NCI-H82 (cell line): ENCODE results near the gene AJUBA.
"Not testable (repeated sequence)": the region's sequence is repeated elsewhere in the genome, so short reads cannot be mapped to it uniquely, and the experiment has no call there.

ENCODE experiments used
- DNase-seq: peaks from one replicate; lab custom pipeline; 2025; lab: John Stamatoyannopoulos, UW

The AJUBA gene

GRCh38 chr14:22979748-22980392 is 2.5 kb downstream of the AJUBA start:
- DNase-seq, result no peak

DNA sequence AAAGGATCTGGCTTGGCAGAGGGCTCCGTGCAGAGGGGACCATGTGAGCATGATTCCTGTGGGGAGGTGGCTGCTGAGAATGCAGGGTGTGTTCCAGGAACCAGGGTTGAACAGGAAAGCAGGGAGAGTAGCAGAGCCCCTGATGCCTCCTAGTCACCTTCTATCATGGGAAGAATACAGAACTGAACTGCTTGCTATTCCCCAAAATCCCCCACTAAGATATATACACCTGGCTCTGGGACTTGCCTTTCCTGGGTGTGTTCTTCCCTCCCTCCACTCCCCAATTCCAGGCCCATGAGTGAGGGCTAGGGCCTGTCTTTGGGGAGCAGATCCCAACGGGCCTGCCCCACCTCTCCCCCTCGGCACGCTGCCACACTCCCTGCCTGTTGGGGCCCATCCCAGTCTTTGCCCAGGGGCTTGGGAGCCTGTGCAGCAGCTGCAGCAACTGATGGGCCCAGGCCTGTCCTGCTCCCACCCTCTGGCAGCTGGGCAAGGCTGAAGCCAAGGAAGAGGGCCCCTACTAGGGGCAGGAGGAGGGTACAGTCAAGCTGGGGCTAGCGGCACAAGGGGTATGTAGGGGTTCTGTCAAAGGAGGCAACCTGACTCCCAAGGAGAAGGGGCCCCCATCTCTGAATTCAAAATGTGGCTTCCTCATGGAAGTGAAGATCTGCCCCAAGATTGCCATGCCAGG is 3.2 kb downstream of the AJUBA start:
- DNase-seq, result no peak

DNA sequence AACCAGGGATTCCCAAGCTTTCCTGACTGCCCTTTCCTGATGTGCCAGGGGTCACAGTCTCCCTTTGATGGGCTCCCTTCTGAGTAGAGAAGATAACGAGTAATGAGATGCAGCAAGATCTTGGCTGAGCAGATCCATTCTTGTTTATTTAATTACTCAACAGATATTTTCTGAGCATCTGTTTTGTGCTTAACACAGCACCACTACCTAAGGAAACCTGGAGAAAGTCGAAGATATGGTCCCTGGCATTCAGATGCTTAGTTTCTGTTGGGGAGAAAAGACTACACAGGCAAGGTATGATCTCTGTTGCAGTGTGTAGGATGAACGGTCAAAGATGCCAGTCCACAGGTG is 3.9 kb downstream of the AJUBA start:
- no peak for DNase-seq

DNA sequence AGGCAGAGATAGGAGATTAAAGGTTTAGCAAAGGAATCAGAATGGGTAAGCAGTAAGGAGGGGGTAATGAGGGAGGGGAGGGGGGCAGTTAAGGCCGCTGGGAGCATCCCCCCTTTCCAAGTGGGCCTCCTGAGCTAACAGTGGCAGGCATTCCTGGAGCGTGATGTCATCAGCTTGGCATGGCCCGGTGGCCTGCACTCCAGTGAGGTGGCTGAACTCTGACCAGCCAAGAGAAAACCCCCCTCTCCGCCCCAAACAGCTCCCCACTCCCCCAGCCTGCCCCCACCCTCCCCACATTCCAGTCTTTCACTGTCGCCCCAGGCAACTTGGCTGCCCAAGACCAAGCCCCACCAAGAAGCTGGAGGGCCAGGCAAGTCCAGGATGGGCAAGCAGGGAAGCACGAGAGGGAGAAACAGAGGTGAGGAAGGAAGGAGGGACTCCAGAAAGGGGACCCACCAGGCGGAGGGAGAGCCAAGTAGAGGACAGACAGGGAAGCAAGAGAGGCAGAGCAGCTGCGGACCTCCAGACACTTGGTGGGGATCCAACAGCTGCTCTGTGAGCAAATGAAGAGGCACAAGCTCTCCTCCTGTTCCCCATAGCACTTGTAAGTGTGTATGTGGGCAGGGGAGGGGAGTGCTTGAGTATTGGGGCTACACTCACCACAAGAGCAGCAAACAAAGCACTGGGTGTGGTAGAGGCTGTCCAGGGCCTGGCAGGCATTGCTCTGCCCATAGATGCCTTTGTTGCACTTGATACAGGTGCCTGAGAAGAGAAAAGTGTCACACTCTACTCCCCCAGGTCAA is 4.5 kb downstream of the AJUBA start:
- peak; percentile 70 for DNase-seq

- no peak for DNase-seq
These were observed 5.0 kb downstream of the AJUBA start for GRCh38 chr14:22977434-22977683.

GRCh38 chr14:22976620-22977433 is 5.5 kb downstream of the AJUBA start:
- DNase-seq, result peak; percentile 34

- DNase-seq, result no peak
These were observed 7.6 kb downstream of the AJUBA start for GRCh38 chr14:22974530-22975313.

- peak; percentile 68 for DNase-seq
These were observed 8.9 kb downstream of the AJUBA start for GRCh38 chr14:22973217-22974032.

DNA sequence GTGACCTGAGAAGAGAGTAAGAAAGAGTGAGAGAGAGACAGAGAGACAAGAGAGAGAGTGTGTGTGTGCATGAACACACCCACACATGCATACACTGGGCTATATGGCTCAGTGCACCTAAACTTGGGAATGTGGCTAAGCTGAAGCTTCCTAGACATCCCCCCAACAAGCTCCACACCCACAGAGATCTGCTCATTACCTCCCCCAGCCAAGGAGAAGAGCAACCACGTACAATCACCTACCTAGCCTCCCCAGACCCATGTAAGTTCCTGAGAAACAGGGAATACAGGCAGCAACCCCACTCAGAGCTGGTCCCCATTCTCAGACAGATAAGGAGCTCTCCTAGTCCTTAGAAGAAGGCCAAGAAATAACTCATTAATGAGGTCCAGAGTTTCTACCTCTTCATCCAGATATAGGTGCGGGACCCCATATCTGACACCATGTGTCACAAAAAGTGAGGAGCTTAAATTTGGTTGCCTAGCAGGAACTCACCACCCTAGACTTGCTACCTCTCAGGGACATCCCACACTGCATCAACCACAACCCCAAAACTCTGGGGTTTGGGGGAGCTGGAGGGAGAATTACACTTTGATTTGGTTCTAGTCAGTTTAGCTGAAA is 9.9 kb downstream of the AJUBA start:
- DNase-seq, result no peak

DNA sequence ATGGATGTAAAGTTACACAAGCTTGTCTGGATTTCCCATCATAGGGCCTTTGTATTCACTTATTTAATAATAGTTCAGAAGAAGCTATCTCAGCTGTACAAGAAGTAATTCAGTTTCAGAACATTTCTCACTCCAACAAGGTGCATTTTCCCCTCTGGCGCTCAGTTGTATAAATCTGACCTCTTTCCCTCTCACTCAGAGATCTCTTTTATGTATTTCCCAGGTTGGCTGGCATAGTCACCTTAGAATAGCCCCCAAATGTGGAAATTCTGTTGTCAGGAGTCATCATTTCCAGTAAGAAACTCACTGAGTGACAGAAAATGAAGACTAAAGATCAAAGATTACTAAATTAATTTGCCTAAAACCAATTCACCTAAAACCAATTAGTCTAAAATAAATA is 11.2 kb downstream of the AJUBA start:
- no peak for DNase-seq

- no peak for DNase-seq
These were observed 15.5 kb downstream of the AJUBA start for GRCh38 chr14:22966783-22967269.

- DNase-seq, result not testable (repeated sequence)
These were observed 16.2 kb downstream of the AJUBA start for GRCh38 chr14:22965916-22966782.

GRCh38 chr14:22962061-22962676 is 20.2 kb downstream of the AJUBA start:
- DNase-seq, result no peak

DNA sequence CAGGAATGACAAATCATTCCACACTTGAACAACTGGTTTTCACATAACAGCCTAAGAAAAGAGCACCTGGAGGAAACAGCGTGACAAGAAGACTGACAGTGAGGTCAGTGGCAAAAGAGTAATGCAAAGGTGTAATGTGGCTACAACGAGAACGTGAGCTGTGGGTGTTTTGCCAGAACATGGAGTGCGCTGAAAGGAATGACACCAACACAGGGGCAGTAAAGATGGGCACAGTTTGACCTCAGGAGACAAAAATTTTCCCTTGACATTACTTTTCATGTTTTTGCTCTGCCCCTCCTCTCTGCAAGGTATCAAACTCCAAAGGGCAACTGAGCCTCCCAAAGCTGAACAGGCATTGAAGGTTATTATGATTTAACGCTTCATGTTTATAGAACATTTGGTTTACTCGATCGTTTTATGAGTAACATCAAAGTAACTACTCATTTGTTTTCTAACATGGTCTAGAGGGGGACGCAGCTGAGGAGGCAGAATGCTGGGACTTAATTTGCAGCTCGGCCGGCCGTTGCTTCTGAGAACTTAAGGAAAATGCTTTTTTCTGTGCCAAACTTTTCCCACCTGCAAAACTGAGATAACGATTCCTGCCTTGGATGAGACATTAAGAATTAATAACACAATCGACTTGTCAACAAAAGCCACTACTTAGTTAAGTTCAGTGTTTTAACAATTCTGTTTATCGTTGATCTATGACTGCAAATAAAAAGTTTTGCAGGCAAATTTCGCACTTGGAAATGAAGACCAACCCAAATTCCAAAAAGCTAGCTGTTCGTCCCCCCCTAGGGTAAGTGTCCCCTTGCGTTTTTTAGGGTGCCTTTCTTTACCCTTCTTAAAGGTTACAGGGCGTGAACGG is 26.4 kb downstream of the AJUBA start:
- DNase-seq, result no peak

- no peak for DNase-seq
These were observed 29.9 kb downstream of the AJUBA start for GRCh38 chr14:22952418-22952817.

DNA sequence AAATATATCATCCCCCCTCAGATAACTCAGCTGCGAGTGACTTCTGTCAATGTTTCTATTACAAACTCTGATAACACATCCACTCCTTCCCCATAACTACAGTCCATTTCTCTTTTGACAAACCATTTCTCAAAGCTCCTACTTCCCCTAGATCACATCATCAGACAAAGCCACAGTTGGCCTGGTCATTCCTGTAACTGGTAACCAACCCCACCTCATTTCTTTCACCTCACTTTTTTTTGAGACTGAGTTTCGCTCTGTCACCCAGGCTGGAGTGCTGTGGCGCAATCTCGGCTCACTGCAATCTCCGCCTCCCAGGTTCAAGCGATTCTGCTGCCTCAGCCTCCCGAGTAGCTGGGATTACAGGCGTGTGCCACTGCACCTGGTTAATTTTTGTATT is 30.6 kb downstream of the AJUBA start:
- not testable (repeated sequence) for DNase-seq

DNA sequence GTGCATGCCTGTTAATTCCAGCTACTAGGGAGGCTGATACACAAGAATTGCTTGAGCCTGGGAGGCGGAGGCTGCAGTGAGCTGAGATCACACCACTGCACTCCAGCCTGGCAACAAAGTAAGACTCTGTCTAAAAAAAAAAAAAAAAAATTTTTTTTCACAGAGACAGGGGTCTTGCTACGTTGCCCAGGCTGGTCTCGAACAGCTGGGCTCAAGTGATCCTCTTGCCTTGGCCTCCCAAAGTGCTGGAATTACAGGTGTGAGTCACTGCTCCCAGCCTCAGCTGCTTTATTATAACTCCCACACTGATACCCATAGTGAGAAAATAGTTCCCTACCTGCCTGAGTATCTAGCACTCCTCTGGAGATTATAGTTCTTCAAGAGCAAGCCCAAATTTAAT is 36.7 kb downstream of the AJUBA start:
- no peak for DNase-seq

DNA sequence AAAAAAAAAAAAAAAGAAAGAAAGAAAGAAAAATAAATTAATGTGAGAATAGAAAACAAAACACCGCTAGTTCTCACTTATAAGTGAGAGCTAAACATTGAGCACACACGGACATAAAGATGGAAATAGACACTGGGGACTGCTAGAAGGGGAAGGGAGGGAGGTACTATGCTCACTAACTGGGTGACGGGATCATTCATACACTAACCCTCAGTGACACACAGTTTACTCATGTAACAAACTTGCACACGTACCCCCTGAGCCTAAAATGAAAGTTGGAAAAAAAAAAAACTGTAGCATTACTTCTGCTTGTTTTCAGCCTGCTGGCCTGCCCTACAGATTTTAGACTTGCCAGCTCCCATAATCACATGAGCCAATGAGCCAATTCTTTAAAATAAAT is 42.7 kb downstream of the AJUBA start:
- DNase-seq, result no peak
